K562 (cell line): Measurements from ENCODE around the gene RNF207. TPM values are rescaled to one million over a fixed set of nuclear protein-coding genes. Genes with fewer than 3 reads are reported as not detected.

Source experiments
- AFF1 ChIP-seq, 2 experiments: fragments of 450-650 bp; IDR thresholded peaks; 2 replicates each; pipeline ENCODE4 v1.6.1; 2018; ENCODE audit warnings: mild to moderate bottlenecking in 2 of 2, low read depth in 1 of 2; ENCODE audit not compliant: partially characterized antibody in 2 of 2
- CBFB ChIP-seq: sonication (generic); formaldehyde crosslinking; IDR thresholded peaks from 2 replicates; pipeline ENCODE4 v1.4.0; 2020; ENCODE audit warnings: mild to moderate bottlenecking, missing genetic modification reagents
- CXXC5 ChIP-seq: fragments of 250-450 bp; sonication (Bioruptor Pico); IDR thresholded peaks from 2 replicates; pipeline ENCODE4 v1.8.0; 2022; ENCODE audit warnings: inconsistent platforms, mild to moderate bottlenecking, moderate library complexity
- KDM5B ChIP-seq: fragments of 200-600 bp; sonication (generic); IDR thresholded peaks from 2 replicates; pipeline ENCODE4 v1.6.1; 2012; ENCODE audit warnings: low read depth, mild to moderate bottlenecking, moderate library complexity, low read length, control low read depth, inconsistent platforms; ENCODE audit not compliant: insufficient replicate concordance
- POLR2AphosphoS2 ChIP-seq: IDR thresholded peaks from 2 replicates; pipeline ENCODE4 v1.6.1; 2012; ENCODE audit warnings: low read length, improper control_type of control experiment
- RB1 ChIP-seq: fragments of 450-650 bp; IDR thresholded peaks from 2 replicates; pipeline ENCODE4 v1.6.1; 2017; ENCODE audit warnings: low read depth, mild to moderate bottlenecking
- TARDBP ChIP-seq: fragments of 450-650 bp; IDR thresholded peaks from 2 replicates; pipeline ENCODE4 v1.6.1; 2016
- UBTF ChIP-seq, 2 experiments: IDR thresholded peaks; 2 replicates each; pipeline ENCODE4 v1.6.1; 2012; ENCODE audit warnings: improper control_type of control experiment in 2 of 2, low read depth in 2 of 2, low read length in 2 of 2, borderline replicate concordance in 1 of 2
- polyA plus RNA-seq, 8 experiments: library from polyadenylated mRNA; depleted of rRNA in 4 of 8; stranded (reverse) in 5 of 8; unstranded in 3 of 8; fragments of >200 nt; fragmentation: Nextera tagmentation in 2 of 8; fragmentation: Illumina TruSeq in 1 of 8; extraction: Ambion mirVana in 2 of 8; extraction: Trizol in 1 of 8; gene quantifications; 2 replicates each; pipeline versions ENCODE4 v1.2.1 to v1.2.3, GENCODE V29; 2011 to 2014; ENCODE audit warnings: inconsistent platforms in 1 of 8, missing spikeins in 1 of 8
- total RNA-seq, 7 experiments: library from RNA; depleted of rRNA in 6 of 7; stranded (reverse); fragments of >200 nt in 6 of 7; fragmentation: Illumina TruSeq in 2 of 7; extraction: Trizol in 2 of 7; gene quantifications; 2 replicates each; pipeline versions ENCODE4 v1.2.1 to v1.2.3, GENCODE V29; 2011 to 2021; ENCODE audit warnings: low replicate concordance in 1 of 7
- TF ChIP-seq, protein P1 (sequence below), 3 experiments: fragments of 200-800 bp in 1 of 3; fragments of 250-450 bp in 1 of 3; fragments of 450-650 bp in 1 of 3; sonication (Bioruptor Pico) in 1 of 3; sonication (Bioruptor generic) in 1 of 3; formaldehyde crosslinking in 1 of 3; IDR thresholded peaks; 2 replicates each; pipeline versions ENCODE4 v1.6.1 to v1.8.0; 2016 to 2022; ENCODE audit warnings: mild to moderate bottlenecking in 2 of 3, missing genetic modification characterization in 2 of 3, missing compliant biosample characterization in 1 of 3, moderate library complexity in 1 of 3
- TF ChIP-seq, protein P2 (sequence below): fragments of 450-650 bp; IDR thresholded peaks from 2 replicates; pipeline ENCODE4 v1.6.1; 2017; ENCODE audit warnings: antibody characterized with exemption, mild to moderate bottlenecking

The RNF207 gene
- total and polyA plus RNA-seq, 9 of the 15 experiments (the other 6 are each of a cell fraction or from before 2014, with no cell fraction given), result 2.7 to 30.6 (median 12.9) TPM

DNA sequence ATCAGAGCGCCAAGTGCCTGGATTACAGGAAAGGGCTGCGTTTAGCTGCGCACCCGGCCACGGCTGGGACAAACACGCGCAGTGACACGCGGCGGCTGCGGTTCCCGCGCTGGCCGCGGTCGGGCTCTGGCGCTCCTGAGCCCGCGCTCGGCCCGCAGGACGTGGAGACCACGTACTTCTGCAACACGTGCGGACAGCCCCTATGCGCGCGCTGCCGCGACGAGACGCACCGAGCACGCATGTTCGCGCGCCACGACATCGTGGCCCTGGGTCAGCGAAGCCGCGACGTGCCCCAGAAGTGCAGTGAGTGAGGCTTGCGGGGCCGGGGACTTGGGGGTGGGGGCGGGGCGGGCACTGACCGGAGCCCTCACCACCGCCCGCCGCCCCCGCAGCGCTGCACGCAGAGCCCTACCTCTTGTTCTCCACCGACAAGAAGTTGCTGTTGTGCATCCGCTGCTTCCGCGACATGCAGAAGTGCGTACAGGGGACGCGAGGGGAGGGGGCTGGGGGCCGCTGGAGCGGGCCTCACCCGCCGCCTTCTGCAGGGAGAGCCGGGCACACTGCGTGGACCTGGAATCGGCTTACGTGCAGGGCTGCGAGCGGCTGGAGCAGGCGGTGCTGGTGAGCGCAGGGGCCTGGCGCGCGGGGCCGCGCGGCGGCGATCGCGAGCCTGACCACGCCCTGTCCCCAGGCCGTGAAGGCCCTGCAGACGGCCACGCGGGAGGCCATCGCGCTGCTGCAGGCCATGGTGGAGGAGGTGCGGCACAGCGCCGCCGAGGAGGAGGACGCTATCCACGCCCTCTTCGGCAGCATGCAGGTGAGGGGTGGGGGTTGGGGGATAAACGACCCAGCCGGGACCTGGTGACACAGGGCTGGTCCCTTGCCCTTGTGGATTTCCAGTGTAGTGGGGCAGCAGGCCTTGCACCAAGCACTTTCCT is 3.1 kb downstream of the RNF207 start (continued):
- TF ChIP-seq, protein P1, sequence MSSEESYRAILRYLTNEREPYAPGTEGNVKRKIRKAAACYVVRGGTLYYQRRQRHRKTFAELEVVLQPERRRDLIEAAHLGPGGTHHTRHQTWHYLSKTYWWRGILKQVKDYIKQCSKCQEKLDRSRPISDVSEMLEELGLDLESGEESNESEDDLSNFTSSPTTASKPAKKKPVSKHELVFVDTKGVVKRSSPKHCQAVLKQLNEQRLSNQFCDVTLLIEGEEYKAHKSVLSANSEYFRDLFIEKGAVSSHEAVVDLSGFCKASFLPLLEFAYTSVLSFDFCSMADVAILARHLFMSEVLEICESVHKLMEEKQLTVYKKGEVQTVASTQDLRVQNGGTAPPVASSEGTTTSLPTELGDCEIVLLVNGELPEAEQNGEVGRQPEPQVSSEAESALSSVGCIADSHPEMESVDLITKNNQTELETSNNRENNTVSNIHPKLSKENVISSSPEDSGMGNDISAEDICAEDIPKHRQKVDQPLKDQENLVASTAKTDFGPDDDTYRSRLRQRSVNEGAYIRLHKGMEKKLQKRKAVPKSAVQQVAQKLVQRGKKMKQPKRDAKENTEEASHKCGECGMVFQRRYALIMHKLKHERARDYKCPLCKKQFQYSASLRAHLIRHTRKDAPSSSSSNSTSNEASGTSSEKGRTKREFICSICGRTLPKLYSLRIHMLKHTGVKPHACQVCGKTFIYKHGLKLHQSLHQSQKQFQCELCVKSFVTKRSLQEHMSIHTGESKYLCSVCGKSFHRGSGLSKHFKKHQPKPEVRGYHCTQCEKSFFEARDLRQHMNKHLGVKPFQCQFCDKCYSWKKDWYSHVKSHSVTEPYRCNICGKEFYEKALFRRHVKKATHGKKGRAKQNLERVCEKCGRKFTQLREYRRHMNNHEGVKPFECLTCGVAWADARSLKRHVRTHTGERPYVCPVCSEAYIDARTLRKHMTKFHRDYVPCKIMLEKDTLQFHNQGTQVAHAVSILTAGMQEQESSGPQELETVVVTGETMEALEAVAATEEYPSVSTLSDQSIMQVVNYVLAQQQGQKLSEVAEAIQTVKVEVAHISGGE (CRISPR knock-in tag; IDR thresholded peaks at IDR 0.05), result peak in 1 of 3 experiments; percentile 44; a peak in 1 of 6 replicates
- TF ChIP-seq AFF1 (IDR thresholded peaks at IDR 0.05; ENCODE audit: low read depth in 1 of 2, partially characterized antibody in 2 of 2) (no peak), RB1 (peak; percentile 82), CXXC5 (CRISPR knock-in tag) (peak; percentile 95), POLR2AphosphoS2 (no peak), TARDBP (0 out of 2 replicates have a peak, but pooled peaks have one; percentile 19), UBTF (IDR thresholded peaks at IDR 0.05; ENCODE audit: borderline replicate concordance in 1 of 2, low read depth in 2 of 2, low read length in 2 of 2) (0 out of 4 replicates have a peak, but pooled peaks of 1 of the 2 experiments have one; percentile 54), KDM5B (peak; percentile 62), CBFB (peak; percentile 47; the same call in 1 of the 2 replicates)
- TF ChIP-seq, protein P2, sequence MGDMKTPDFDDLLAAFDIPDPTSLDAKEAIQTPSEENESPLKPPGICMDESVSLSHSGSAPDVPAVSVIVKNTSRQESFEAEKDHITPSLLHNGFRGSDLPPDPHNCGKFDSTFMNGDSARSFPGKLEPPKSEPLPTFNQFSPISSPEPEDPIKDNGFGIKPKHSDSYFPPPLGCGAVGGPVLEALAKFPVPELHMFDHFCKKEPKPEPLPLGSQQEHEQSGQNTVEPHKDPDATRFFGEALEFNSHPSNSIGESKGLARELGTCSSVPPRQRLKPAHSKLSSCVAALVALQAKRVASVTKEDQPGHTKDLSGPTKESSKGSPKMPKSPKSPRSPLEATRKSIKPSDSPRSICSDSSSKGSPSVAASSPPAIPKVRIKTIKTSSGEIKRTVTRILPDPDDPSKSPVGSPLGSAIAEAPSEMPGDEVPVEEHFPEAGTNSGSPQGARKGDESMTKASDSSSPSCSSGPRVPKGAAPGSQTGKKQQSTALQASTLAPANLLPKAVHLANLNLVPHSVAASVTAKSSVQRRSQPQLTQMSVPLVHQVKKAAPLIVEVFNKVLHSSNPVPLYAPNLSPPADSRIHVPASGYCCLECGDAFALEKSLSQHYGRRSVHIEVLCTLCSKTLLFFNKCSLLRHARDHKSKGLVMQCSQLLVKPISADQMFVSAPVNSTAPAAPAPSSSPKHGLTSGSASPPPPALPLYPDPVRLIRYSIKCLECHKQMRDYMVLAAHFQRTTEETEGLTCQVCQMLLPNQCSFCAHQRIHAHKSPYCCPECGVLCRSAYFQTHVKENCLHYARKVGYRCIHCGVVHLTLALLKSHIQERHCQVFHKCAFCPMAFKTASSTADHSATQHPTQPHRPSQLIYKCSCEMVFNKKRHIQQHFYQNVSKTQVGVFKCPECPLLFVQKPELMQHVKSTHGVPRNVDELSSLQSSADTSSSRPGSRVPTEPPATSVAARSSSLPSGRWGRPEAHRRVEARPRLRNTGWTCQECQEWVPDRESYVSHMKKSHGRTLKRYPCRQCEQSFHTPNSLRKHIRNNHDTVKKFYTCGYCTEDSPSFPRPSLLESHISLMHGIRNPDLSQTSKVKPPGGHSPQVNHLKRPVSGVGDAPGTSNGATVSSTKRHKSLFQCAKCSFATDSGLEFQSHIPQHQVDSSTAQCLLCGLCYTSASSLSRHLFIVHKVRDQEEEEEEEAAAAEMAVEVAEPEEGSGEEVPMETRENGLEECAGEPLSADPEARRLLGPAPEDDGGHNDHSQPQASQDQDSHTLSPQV, result peak; percentile 53; the same call in 1 of the 2 replicates
